Neural cell (in vitro differentiated cells): Measurements from ENCODE around the gene CAMK2A. TPM values are rescaled to one million over a fixed set of nuclear protein-coding genes. Genes with fewer than 3 reads are reported as not detected.

ENCODE experiments used
- H2AFZ ChIP-seq: fragments of 200-600, 300-800 bp; sonication (generic), shearing (Covaris generic); 2 replicates; pipeline ENCODE4 v1.6.0; 2014; ENCODE audit warnings: low read depth, mild to moderate bottlenecking, antibody characterized with exemption, low read length, moderate library complexity
- H3F3A ChIP-seq: fragments of 200-600 bp; shearing (Covaris generic); 2 replicates; pipeline ENCODE4 v1.6.1; 2016; ENCODE audit warnings: mild to moderate bottlenecking, moderate library complexity, mixed read lengths, antibody characterized with exemption, low read length; ENCODE audit not compliant: insufficient read depth, poor library complexity, severe bottlenecking
- H3K27ac ChIP-seq: fragments of 200-600, 300-800 bp; sonication (generic), shearing (Covaris generic); 2 replicates; pipeline ENCODE4 v1.5.1; 2014; ENCODE audit warnings: mild to moderate bottlenecking, low read length, moderate library complexity
- H3K27me3 ChIP-seq: fragments of 300-800, 200-600 bp; sonication (generic), shearing (Covaris generic); 2 replicates; pipeline ENCODE4 v1.6.0; 2014; ENCODE audit warnings: mild to moderate bottlenecking, low read depth, low read length, moderate library complexity; ENCODE audit not compliant: insufficient read depth
- H3K36me3 ChIP-seq: fragments of 300-800, 200-600 bp; sonication (generic), shearing (Covaris generic); 2 replicates; pipeline ENCODE4 v1.5.1; 2014; ENCODE audit warnings: mild to moderate bottlenecking, antibody characterized with exemption, low read length, moderate library complexity; ENCODE audit not compliant: insufficient read depth
- H3K4me2 ChIP-seq: fragments of 300-800, 200-600 bp; sonication (generic), shearing (Covaris generic); 2 replicates; pipeline ENCODE4 v1.6.0; 2014; ENCODE audit warnings: mild to moderate bottlenecking, low read length
- H3K4me3 ChIP-seq: fragments of 300-800, 200-600 bp; sonication (generic), shearing (Covaris generic); 2 replicates; pipeline ENCODE4 v1.5.1; 2014; ENCODE audit warnings: mild to moderate bottlenecking, low read length, moderate library complexity
- H3K79me2 ChIP-seq: fragments of 200-600 bp; shearing (Covaris generic); replicated peaks from 2 replicates; pipeline ENCODE4 v1.6.0; 2014; ENCODE audit warnings: mild to moderate bottlenecking, low read length, moderate library complexity; ENCODE audit not compliant: insufficient read depth
- H3K9ac ChIP-seq: fragments of 300-800, 200-600 bp; sonication (generic), shearing (Covaris generic); 2 replicates; pipeline ENCODE4 v1.6.1; 2016; ENCODE audit warnings: mild to moderate bottlenecking, low read length, mixed read lengths
- H3K9me2 ChIP-seq: fragments of 200-600 bp; shearing (Covaris generic); 2 replicates; pipeline ENCODE4 v1.6.1; 2016; ENCODE audit warnings: mild to moderate bottlenecking, low read length, mixed read lengths; ENCODE audit not compliant: insufficient read depth
- H3K9me3 ChIP-seq: fragments of 200-600, 300-800 bp; sonication (generic), shearing (Covaris generic); 2 replicates; pipeline ENCODE4 v1.6.1; 2016; ENCODE audit warnings: mild to moderate bottlenecking, mixed run types, low read length, moderate library complexity, mixed read lengths
- H4K20me1 ChIP-seq: fragments of 200-600 bp; shearing (Covaris generic); 2 replicates; pipeline ENCODE4 v1.6.1; 2016; ENCODE audit warnings: mild to moderate bottlenecking, mixed run types; ENCODE audit not compliant: insufficient read depth
- EP300 ChIP-seq: fragments of 450-650 bp; conservative IDR thresholded peaks from 2 replicates; pipeline ENCODE4 v1.6.1; 2014; ENCODE audit warnings: antibody characterized with exemption, mild to moderate bottlenecking, moderate library complexity; ENCODE audit not compliant: poor library complexity, severe bottlenecking
- EZH2 ChIP-seq: fragments of 200-600, 300-800 bp; shearing (Covaris generic), sonication (generic); IDR thresholded peaks from 2 replicates; pipeline ENCODE4 v1.6.1; 2014; ENCODE audit warnings: antibody characterized with exemption, low read length, borderline replicate concordance, mild to moderate bottlenecking; ENCODE audit not compliant: insufficient read depth, poor library complexity, severe bottlenecking
- MXI1 ChIP-seq: fragments of 450-650 bp; conservative IDR thresholded peaks from 2 replicates; pipeline ENCODE4 v1.6.1; 2014; ENCODE audit warnings: antibody characterized with exemption, mild to moderate bottlenecking; ENCODE audit not compliant: poor library complexity, severe bottlenecking
- POLR2AphosphoS5 ChIP-seq: IDR thresholded peaks from 2 replicates; pipeline ENCODE4 v1.6.1; 2012
- RAD21 ChIP-seq: fragments of 450-650 bp; conservative IDR thresholded peaks from 2 replicates; pipeline ENCODE4 v1.6.1; 2014; ENCODE audit warnings: antibody characterized with exemption, mild to moderate bottlenecking, moderate library complexity
- SMC3 ChIP-seq: fragments of 450-650 bp; conservative IDR thresholded peaks from 2 replicates; pipeline ENCODE4 v1.6.1; 2014; ENCODE audit warnings: antibody characterized with exemption, mild to moderate bottlenecking, moderate library complexity; ENCODE audit not compliant: poor library complexity
- TAF1 ChIP-seq: IDR thresholded peaks from 2 replicates; pipeline ENCODE4 v1.6.1; 2012; ENCODE audit warnings: low read depth
- polyA plus RNA-seq: library from polyadenylated mRNA; depleted of rRNA; stranded (reverse); fragments of >200 nt; gene quantifications from 2 replicates; pipeline ENCODE4 v1.2.3, GENCODE V29; 2014
- TF ChIP-seq, protein P1 (sequence below): IDR thresholded peaks from 2 replicates; pipeline ENCODE4 v1.6.1; 2012; ENCODE audit warnings: borderline replicate concordance
- TF ChIP-seq, protein P2 (sequence below): fragments of 450-650 bp; IDR thresholded peaks from 2 replicates; pipeline ENCODE4 v1.5.1; 2014; ENCODE audit warnings: antibody characterized with exemption, mild to moderate bottlenecking, moderate library complexity; ENCODE audit not compliant: poor library complexity, severe bottlenecking

The CAMK2A gene
- polyA plus RNA-seq, 1 donor from 2014 or later, result 61.7 TPM

DNA sequence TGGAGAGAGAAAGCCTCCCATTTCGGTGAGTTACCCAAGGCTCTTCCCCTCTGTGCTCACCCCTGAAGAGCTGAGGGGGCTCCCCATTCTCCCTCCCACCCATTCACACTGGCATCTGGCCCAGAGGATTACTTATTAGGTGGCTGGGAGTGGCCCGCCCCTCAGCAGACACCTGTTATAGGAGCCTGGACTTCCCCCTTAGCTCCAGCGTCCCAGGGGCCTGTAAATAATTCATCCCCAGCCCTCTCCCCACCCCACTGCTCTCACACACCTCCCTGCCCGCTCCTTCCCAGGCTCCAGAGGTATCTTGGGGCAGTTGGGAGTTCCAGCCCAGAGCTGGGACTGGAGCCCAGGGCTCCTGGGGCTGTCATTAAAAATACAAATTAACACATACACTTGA is 111.3 kb downstream of the CAMK2A start:
- Histone ChIP-seq H3K27ac (no peak overlapping the region), H2AFZ (no peak overlapping the region), H4K20me1 (no peaks in the 10 kb centered on the region), H3K9me2 (no peaks in the 10 kb centered on the region), H3K27me3 (no peaks in the 10 kb centered on the region), H3K36me3 (no peaks in the 10 kb centered on the region), H3K4me2 (no peak overlapping the region), H3K4me3 (no peak overlapping the region), H3K9me3 (no peaks in the 10 kb centered on the region), H3F3A (no peaks in the 10 kb centered on the region), H3K79me2 (no peaks in the 10 kb centered on the region), H3K9ac (no peak overlapping the region)
- TF ChIP-seq TAF1, result no peak
- TF ChIP-seq SMC3, result no peak
- TF ChIP-seq, protein P1, sequence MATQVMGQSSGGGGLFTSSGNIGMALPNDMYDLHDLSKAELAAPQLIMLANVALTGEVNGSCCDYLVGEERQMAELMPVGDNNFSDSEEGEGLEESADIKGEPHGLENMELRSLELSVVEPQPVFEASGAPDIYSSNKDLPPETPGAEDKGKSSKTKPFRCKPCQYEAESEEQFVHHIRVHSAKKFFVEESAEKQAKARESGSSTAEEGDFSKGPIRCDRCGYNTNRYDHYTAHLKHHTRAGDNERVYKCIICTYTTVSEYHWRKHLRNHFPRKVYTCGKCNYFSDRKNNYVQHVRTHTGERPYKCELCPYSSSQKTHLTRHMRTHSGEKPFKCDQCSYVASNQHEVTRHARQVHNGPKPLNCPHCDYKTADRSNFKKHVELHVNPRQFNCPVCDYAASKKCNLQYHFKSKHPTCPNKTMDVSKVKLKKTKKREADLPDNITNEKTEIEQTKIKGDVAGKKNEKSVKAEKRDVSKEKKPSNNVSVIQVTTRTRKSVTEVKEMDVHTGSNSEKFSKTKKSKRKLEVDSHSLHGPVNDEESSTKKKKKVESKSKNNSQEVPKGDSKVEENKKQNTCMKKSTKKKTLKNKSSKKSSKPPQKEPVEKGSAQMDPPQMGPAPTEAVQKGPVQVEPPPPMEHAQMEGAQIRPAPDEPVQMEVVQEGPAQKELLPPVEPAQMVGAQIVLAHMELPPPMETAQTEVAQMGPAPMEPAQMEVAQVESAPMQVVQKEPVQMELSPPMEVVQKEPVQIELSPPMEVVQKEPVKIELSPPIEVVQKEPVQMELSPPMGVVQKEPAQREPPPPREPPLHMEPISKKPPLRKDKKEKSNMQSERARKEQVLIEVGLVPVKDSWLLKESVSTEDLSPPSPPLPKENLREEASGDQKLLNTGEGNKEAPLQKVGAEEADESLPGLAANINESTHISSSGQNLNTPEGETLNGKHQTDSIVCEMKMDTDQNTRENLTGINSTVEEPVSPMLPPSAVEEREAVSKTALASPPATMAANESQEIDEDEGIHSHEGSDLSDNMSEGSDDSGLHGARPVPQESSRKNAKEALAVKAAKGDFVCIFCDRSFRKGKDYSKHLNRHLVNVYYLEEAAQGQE, result no peak
- TF ChIP-seq MXI1, result no peak
- no peak for TF ChIP-seq RAD21
- no peak for TF ChIP-seq EZH2
- TF ChIP-seq, protein P2, sequence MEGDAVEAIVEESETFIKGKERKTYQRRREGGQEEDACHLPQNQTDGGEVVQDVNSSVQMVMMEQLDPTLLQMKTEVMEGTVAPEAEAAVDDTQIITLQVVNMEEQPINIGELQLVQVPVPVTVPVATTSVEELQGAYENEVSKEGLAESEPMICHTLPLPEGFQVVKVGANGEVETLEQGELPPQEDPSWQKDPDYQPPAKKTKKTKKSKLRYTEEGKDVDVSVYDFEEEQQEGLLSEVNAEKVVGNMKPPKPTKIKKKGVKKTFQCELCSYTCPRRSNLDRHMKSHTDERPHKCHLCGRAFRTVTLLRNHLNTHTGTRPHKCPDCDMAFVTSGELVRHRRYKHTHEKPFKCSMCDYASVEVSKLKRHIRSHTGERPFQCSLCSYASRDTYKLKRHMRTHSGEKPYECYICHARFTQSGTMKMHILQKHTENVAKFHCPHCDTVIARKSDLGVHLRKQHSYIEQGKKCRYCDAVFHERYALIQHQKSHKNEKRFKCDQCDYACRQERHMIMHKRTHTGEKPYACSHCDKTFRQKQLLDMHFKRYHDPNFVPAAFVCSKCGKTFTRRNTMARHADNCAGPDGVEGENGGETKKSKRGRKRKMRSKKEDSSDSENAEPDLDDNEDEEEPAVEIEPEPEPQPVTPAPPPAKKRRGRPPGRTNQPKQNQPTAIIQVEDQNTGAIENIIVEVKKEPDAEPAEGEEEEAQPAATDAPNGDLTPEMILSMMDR, result no peak
- no peak for TF ChIP-seq EP300
- no peak for TF ChIP-seq POLR2AphosphoS5

DNA sequence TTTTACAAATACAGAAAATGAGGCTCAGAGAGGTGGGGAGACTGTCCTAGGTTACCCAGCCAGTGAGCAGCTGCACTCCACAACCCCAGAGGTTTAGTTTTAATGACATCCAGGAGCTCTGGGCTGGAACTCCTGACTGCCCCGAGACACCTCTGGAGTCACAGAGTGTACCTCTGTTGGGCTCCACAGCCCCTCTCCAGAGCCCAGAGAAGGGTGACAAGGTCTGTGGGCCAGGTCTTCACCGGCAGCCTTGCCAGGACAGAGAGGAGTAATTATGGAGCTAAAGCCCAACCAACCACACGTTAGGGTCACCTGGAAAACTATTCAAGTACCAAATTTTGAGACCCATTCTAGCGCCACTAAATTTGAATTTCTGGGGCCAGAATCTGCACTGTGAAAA is 111.9 kb downstream of the CAMK2A start:
- no peak overlapping the region for H3K4me2 ChIP-seq
- H3K36me3 ChIP-seq, result no peaks in the 10 kb centered on the region
- no peak overlapping the region for H3K9ac ChIP-seq
- TF ChIP-seq POLR2AphosphoS5 (no peak), EP300 (no peak), RAD21 (no peak), SMC3 (no peak), TAF1 (no peak), EZH2 (no peak), MXI1 (no peak)
- TF ChIP-seq, protein P2, result no peak
- TF ChIP-seq, protein P1, result no peak
- H3K9me2 ChIP-seq, result no peaks in the 10 kb centered on the region
- H3K27me3 ChIP-seq, result no peaks in the 10 kb centered on the region
- no peaks in the 10 kb centered on the region for H3F3A ChIP-seq
- no peaks in the 10 kb centered on the region for H4K20me1 ChIP-seq
- no peaks in the 10 kb centered on the region for H3K9me3 ChIP-seq
- H3K4me3 ChIP-seq, result no peak overlapping the region
- no peak overlapping the region for H2AFZ ChIP-seq
- no peaks in the 10 kb centered on the region for H3K79me2 ChIP-seq
- H3K27ac ChIP-seq, result no peak overlapping the region
